NCI-H1436 treated with DMSO at 0.1 percent for 48 hours (cell line): ENCODE results near the gene PDE4B.
"Not testable (repeated sequence)": the region's sequence is repeated elsewhere in the genome, so short reads cannot be mapped to it uniquely, and the experiment has no call there.

Source experiments
- DNase-seq: peaks from one replicate; lab custom pipeline; 2025; lab: John Stamatoyannopoulos, UW

Gene PDE4B

DNA sequence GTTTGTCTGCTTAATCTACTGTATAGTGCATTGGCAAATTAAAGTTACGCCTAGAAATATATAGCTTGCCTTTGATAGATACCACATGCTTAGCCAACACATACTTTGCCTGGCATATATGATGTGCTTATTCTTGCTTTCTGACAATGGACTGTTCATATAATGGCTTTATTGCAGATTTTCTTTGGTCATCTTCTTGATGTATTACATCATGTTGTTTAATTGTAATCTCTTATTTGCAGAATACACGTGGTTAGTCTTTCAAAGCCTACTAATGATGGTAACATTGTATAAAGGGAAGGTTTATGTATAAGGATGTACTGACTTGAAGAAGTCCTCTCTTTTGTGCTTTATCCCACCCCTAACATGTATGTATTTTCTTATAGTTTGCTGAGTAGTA is 201.5 kb downstream of the PDE4B start:
- no peak for DNase-seq

DNA sequence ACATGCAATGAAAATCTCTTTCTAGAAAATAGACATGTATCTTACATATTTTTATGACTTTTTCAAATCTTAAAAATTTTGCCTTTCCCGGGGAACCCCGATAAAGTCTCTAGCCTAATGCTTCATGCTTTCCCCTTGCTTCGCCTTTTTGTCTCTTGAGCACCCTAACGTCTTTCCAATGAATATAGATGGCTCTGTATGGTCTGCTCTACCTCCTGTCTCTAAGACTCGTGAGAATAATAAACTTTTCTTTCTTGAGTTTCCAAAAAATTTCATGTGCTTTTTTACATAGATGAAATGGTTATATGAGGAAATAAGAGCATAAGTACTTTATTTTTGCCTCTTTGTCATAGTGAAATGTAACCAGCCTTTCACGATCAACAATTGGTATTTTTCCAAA is 202.6 kb downstream of the PDE4B start:
- no peak for DNase-seq

DNA sequence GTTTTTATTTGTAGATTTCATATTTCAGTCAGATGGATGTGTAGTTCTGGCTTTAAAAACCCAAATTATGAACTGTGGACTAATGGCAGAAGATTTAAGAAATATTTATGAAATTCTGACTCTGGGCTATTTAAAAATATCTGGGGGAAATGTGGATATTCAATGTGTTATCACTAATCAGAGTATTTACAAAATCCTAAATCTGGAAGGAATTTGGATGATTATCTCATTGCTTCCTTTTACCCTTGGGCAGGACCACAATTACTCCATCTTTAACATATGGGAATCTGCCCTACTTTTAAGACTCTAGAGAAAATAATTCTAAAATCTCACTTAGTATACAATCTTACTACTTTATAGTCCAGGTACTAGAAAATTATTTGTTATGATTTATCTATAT is 203.2 kb downstream of the PDE4B start:
- DNase-seq = no peak

DNA sequence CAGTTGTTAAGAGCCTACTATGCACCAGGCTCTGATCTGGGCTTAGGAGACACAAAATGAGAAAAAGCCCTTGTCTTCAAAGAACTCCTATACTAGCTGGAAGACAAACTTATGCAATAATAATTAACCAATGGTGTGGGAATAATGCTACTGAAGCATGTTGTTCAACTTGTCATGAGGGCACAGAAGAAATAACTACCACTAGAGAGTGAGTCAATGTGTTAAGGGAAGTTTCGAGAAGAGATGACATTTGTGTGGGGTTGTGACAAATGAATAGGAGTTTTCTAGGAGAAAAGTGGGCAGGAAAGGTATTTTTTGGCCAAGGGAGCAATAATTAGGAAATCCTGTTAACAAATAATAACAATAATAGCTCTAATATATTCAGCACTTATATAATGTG is 205.0 kb downstream of the PDE4B start:
- no peak for DNase-seq

DNA sequence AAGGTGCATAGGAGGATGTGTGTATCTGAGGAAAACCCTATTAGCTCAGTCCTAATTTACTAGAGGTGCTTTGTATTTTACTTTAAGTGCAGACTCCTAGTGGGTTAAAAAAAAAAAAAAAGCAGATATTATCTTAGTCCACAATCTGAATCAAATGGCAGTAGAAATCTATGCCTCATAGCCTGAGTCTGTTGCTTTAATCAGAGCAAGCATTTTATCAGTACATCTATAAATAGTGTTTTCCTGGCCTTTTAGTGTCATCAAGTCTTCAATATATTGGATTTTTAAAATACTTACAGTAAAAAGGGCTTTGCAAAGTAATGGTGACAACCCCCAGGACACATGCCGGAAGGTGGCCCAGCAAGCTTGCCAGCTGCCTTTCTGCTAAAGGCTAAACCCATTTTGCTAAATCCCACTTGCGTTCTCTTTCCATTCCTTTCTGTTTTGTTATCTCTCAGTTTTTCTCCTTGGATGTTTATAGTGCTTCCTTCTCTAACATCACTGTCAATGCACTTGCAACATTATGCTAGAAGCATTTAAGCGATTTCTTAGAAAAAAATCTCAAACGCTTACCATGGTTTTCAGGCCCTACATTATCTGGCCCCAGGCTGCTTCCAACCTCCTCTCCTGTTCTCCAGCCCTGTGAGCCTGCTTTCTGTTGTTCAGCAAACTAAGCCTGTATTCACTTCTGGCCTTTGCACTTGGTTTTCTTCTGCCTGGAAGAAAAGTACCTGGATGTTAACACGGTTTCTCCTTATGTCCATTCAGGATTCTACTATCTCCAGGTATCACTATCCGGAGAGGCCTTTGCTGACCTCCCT is 206.3 kb downstream of the PDE4B start:
- no peak for DNase-seq

DNA sequence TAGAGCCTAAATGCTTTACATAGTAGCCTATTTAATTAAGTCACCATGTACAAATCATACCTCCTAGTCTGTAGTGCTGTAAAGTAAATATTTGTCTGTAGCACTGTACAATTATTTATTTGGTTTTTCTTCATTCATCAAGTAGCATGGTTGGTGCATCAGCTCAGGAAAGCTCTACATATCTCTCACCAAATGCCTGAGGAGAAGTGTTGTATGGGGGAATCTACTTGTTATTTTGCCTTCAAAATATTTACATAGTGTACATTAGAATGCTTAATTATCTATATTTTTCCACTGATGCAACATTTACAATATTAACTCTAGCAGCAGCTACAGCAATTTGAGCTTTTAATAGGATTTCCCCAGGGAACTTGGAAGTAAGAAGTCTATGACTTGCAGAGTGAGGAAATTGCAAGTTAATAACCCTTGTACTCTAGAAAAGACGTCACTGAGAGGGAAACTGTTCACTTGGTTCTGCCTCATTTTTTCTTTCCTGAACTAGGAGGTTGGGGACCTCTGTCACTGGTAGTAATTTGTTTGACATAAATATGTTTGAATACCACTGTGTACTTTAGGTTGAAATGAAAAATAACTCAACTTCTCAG is 207.4 kb downstream of the PDE4B start:
- DNase-seq = no peak

DNA sequence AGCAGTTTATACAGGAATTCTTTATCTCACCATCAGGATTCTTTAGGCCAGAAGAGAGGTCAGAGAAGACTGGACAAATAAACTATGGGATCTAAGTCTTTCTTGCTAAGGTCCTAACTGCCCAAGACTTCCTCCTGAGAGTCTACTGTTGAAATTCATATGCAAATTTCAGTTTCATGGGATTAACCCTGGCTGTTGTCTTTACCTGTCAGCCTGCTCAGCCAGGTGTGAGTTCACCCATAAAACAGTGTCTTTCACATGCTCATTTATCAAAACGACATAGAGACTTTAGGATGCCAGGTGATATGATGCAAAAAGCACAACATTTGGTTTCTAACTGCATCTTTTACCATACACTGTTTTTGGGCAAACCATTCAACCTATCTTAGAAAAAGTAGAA is 211.0 kb downstream of the PDE4B start:
- no peak for DNase-seq

DNA sequence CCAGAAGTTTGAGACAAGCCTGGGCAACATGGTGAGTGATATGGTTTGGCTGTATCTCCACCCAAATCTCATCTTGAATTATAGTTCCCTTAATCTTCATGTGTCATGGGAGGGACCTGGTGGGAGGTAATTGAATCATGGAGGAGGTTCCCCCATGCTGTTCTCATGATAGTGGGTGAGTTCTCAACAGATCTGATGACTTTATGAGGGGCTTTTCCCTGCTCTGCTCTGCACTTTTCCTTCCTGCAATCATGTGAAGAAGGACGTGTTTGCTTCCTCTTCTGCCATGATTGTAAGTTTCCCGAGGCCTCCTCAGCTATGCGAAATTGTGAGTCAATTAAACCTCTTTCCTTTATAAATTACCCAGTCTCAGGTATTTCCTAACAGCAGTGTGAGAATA is 213.8 kb downstream of the PDE4B start:
- not testable (repeated sequence) for DNase-seq

DNA sequence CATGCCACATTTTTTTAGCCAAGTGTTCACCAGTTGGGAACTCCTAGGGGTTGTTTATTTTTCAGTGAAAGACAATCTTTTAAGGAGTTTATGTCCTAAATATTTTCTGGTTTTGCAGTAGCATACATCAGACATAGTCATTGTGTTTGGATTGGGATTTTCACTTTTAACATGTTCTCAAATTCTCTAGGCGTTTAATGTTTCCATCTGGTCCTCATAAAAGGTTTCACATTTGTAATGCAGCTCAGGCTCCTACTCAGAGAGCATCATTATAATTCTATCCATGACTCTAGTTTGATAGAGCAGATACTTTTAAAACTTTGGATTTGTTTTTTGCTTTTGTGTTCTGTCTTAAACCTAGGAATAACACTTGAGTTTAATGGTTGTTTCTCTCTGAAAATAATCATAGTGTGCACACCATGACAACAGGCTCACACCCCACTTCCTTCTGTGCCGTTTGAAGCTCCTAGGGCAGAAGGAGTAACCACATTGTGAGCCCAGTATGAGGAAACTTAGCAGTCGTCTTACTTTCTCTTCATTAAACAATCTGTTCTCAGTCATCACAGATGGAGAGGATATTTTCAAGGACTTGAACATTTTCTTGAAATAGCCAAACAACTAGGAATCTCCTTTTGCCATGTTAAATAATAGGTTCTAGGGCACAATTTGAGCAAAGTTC is 219.6 kb downstream of the PDE4B start:
- DNase-seq = no peak

DNA sequence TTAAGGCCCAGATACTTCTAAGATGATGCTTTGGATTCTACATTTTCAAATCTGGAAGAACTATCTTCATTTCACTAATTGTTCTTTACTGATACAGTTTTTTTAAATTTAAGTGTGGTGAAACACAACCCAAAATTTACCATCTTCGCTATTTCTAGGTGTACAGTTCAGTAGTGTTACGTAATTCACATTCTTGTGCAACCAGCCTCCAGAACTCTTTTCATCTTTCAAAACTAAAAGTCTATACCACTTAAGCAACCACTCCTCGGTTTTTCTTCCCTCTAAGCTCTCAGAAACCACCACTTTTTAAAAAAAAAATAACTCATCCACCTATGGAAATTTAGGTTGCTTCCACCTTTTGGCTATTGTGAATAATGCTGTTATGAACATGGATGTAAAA is 220.7 kb downstream of the PDE4B start:
- no peak for DNase-seq

DNA sequence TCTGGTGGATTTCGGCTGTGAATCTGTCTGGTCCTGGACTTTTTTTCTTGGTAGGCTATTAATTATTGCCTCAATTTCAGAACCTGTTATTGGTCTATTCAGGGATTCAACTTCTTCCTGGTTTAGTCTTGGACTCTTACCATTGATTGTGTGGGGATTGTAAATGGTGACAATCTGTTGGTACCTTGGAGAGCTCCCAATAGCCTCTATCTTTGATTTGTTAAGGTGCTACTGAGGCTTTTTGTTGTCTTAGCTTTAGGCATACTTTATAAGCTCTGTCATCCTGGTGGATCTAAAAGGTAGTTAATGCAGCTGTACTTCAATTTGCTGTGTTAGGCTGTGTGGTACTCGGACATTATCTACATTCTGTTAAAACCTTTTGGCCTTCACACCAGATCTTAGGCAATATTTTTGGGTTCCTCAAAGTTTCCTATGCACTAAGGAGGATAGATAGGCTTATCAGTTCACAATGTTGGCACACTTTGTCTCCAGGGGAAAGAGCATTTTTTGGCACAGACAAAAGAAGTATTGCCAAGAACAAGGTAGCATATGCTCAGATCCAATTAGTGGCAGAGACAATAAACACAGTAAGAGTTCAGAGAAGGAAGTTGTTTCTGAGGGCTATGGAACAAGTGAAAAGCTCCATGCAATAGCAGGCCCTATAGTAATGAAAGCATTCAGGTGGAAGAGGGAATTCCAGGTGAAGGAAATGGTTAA is 230.4 kb downstream of the PDE4B start:
- no peak for DNase-seq

DNA sequence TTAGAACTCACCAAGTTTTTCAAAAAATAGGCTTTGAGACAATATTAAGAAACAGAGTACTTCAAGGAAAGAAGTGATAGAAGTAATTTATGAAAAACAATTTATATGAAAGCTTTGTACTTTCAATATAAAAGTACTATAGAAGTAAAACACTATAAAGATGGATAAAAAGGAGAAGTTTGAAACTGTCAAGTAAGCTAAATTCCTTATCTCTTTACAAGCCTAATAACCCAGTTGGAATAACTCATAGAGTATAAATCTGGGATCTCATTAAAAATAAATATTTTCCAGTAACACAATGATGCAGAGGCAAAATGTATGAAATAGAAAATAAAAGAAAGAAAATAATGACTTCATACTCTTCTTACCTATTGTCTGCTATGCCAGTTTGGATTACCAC is 232.5 kb downstream of the PDE4B start:
- DNase-seq = no peak

DNA sequence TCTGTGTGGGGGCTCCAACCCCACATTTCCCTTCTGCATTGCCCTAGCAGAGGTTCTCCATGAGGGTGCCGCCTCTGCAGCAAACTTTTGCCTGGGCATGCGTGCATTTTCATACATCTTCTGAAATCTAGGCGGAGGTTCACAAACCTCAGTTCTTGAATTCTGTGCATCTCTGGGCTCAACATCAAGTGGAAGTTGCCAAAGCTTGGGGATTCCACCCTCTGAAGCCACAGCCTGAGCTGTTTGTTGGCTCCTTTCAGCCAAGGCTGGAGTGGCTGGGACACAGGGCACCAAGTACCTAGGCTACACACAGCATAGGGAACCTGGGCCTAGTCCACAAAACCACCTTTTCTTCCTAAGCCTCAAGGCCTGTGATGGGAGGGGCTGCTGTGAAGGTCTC is 235.3 kb downstream of the PDE4B start:
- DNase-seq = no peak

DNA sequence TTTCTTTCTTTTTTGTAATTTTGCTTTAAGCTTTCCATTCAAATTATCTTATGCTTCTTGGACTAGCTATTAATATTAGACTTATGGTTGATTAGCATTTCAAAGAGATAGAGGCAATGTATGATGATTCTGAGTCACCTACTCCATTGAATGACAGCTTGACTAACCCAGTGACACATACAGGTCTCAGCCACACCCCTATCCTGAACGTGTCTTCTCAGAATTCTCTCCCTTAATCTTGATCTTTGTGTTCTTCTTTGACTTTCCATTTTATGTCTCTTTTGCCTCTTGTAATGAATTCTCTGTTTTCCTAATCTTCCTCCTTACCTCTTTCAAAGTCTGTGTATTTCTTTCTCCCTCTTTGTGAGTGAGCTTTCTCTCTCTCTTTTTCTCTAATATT is 241.1 kb downstream of the PDE4B start:
- DNase-seq = no peak

DNA sequence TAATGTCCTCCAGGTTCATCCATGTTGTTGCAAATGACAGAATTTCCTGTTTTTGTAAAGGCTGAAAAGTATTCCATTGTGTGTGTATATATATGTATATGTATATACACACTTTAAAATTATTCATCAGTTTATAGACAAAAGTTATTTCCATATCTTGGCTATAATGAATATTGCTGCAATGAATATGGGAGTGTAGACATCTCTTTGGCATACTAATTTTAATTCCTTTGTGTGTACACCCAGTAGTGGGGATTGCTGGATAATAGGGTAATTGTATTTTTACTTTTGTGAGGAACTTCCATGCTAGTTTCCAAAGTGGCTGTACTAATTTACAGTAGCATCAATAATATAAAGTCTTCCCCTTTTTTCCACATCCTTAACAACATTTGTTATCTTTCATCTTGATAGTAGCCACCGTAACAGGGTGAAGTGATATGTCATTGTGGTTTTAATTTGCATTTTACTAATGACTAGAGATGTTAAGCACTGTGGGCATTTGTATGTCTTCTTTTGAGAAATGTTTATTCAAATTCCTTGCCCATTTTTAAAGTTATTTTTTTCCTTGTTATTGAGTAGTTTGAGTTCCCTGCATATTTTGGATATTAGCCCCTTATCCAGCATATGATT is 243.0 kb downstream of the PDE4B start:
- DNase-seq = no peak

DNA sequence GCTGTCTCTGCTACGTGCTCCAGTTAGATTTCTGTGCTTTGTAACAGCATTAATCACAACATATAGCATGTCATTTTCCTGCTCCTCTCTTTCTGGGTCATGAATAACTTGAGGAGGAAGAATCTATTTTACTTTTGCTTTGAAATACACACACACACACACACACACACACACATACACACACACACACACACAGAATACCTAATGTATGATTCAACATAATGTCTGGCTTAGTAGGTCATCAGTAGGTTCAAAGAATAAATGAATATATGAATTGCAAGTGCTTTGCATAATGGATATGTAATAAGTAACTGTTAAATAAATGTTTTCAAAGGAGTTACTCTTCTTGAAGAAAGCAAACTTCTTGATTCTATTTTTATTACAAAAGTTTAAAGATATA is 249.0 kb downstream of the PDE4B start:
- DNase-seq = no peak

DNA sequence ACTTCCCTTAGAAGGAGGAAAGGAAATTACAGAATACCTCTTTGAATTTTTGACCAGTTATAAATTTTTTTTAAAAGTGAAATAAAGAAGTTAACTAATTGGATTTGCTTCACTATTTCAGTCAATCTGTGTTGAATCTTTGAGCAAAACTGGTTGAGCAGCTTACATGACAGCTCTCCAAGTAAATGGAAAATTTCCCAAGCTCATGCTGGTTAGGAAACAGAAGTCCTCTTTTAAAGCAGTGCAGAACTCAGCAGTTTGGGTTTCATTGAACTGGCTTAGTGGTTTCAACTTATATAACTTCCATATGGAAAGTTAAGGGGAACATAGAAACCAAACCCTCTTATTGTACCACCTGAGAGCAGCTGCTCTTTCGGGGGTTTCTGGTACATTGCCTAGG is 250.5 kb downstream of the PDE4B start:
- DNase-seq = no peak

DNA sequence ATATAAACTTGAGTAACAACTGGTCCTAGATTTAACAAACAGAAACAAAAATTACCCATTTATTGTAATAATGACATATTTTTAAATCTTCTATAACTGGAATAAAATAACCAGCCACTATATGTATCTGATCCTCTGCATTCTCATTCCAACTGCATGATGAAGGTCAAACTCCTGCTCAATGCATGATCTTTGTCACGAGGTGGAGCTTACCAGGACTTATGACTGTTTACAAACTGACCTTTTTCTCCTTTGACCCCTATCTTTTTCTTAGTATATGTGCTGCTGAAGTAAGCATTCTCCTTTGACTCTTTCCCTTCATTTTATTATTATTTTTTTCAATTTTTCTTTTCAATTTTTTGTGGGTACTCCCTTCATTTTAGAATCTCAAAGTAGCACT is 252.2 kb downstream of the PDE4B start:
- no peak for DNase-seq

DNA sequence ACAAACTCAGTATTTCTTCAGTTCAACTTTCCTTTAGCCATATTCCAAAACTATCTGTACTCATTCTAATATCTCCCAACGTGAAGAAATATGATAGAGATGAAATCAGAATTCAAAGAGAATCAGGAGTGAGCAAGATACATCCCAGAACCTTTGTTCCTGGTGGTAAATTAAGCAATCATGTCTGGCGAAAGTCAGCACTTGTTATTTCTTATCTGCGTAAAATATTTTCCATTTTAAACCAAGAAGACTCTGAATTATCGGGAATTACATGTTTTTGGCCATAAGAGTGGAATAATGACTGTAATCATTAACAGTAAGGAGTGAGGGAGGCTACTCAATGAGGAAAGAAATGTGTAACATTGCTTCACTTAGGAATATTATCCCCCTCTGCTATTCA is 253.7 kb downstream of the PDE4B start:
- DNase-seq = no peak

DNA sequence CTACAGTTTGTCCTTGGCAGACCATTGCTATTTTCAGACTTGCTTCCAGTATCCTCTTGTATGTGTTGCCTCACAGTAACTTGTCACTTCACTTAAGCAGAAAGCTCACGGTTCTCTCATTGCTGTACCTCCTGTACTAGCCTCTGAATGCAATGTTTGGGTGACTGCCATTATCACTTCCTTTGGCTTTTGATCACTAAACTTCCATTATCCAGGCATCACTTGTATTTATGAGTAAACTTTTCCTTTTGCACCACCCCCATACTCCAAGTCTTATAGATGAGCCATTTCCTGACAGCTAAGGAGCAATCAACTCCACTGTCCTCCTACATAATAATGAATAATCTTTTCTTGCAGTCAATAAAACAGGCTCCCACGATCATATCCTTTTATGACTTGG is 255.3 kb downstream of the PDE4B start:
- DNase-seq = no peak

DNA sequence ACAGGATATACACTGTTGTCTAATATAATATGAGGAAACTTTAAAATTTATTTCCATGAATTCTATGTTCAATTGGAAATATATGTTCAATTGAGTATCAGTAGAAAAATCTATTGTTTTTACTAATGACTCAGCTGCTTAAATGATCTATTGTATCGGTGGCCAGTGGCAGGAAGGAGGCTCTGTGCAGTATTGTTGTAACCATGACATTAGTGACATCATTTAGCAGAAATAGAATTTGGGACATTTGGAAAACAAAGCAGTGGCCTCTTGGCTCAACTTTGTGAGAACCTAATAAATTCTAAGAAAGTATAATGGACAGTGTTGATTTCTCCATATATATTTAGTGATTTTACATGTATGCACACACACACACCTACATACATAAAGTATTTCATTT is 257.4 kb downstream of the PDE4B start:
- no peak for DNase-seq

DNA sequence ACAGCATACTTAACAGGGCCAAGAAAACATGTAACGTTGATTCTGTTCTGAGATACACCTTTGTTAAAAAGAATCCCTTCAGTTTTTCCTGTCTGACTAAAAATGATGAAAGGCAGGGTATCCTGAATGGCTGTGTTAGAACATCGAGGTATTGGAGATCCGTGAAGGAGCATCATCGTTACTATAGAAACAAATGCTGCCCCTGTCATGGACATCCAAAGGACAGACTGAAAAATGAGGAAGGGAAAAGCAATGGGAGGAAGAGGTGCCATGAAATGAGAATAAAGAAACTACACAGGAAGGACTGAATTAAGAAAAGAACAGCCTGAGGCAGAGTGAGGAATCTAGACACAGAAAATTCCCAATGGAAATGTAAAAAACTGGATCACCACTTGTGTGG is 257.9 kb downstream of the PDE4B start:
- DNase-seq = no peak
